Cardiac muscle cell (in vitro differentiated cells and primary cell): Measurements from ENCODE around the gene MCC. TPM values are rescaled to one million over a fixed set of nuclear protein-coding genes. Genes with fewer than 3 reads are reported as not detected.

Experiments
- DNase-seq, 2 donors: peaks; one replicate each; pipeline versions ENCODE4 v3.0.0 to v3.0.0-alpha.2; 2010 to 2017; ENCODE audit warnings: low read depth in 1 of 2, low spot score in 1 of 2
- H3K27ac ChIP-seq: fragments of 200-600 bp; sonication (generic); 2 replicates; pipeline ENCODE4 v1.5.1; 2016
- H3K27me3 ChIP-seq: fragments of 200-600 bp; sonication (generic); 2 replicates; pipeline ENCODE4 v1.6.0; 2016; ENCODE audit warnings: control low read depth
- H3K36me3 ChIP-seq: fragments of 200-600 bp; sonication (generic); 2 replicates; pipeline ENCODE4 v1.5.1; 2016; ENCODE audit warnings: control low read depth
- H3K4me1 ChIP-seq: fragments of 200-600 bp; sonication (generic); 2 replicates; pipeline ENCODE4 v1.8.1; 2017; ENCODE audit warnings: low read depth, mild to moderate bottlenecking, mixed run types
- H3K4me3 ChIP-seq: fragments of 200-600 bp; sonication (generic); 2 replicates; pipeline ENCODE4 v1.5.1; 2016; ENCODE audit warnings: mild to moderate bottlenecking
- H3K9me3 ChIP-seq: fragments of 200-600 bp; sonication (generic); 2 replicates; pipeline ENCODE4 v1.5.1; 2017; ENCODE audit warnings: low read depth, mild to moderate bottlenecking, control low read depth
- CTCF ChIP-seq: IDR thresholded peaks from 2 replicates; pipeline ENCODE4 v1.5.1; 2012; ENCODE audit warnings: low read depth, mild to moderate bottlenecking, low read length
- polyA plus RNA-seq: library from polyadenylated mRNA; unstranded; fragments of >200 nt; fragmentation: Nextera tagmentation; extraction: Ambion mirVana; gene quantifications from 2 replicates; pipeline ENCODE4 v1.2.1, GENCODE V29; 2016
- total RNA-seq: library from RNA; depleted of rRNA; stranded (reverse); fragments of >200 nt; gene quantifications from 2 replicates; pipeline ENCODE4 v1.2.3, GENCODE V29; 2016

The MCC gene
- total and polyA plus RNA-seq, 2 experiments from 2014 or later: 37.8 to 137 TPM

DNA sequence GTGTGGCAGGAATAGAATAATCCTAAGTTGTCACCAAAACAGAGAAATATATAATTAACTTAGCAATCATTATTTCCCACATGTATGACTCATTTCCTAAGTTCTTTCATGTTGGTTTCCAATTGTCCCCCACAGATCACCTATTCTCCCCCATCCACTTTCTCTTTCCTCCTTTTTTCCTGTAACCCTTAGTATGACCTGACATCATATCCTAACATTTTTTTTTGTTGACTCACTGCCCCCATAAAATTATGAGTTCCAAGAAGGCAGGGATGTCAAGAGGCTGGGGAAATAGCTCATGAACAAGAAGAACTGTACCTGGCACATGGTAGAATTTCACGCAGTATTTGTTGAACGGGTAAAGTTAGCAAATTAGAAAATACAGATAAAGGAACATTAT, 324.9 kb downstream of the MCC start:
- no peaks in the 10 kb centered on the region for H3K9me3 ChIP-seq
- H3K4me3 ChIP-seq: no peak overlapping the region
- DNase-seq: peak in 1 of 2 donors; percentile 41
- no peak overlapping the region for H3K27ac ChIP-seq
- H3K36me3 ChIP-seq: no peaks in the 10 kb centered on the region
- no peak for TF ChIP-seq CTCF
- H3K4me1 ChIP-seq: peaks cover 69% of the 10 kb centered on the region
- no peaks in the 10 kb centered on the region for H3K27me3 ChIP-seq

GRCh38 chr5:113162770-113163169, 325.5 kb downstream of the MCC start:
- no peak overlapping the region for H3K27ac ChIP-seq
- peaks cover 75% of the 10 kb centered on the region for H3K4me1 ChIP-seq
- TF ChIP-seq CTCF: no peak
- no peaks in the 10 kb centered on the region for H3K9me3 ChIP-seq
- no peaks in the 10 kb centered on the region for H3K36me3 ChIP-seq
- H3K27me3 ChIP-seq: no peaks in the 10 kb centered on the region
- H3K4me3 ChIP-seq: no peak overlapping the region
- DNase-seq: peak in 1 of 2 donors; percentile 60

DNA sequence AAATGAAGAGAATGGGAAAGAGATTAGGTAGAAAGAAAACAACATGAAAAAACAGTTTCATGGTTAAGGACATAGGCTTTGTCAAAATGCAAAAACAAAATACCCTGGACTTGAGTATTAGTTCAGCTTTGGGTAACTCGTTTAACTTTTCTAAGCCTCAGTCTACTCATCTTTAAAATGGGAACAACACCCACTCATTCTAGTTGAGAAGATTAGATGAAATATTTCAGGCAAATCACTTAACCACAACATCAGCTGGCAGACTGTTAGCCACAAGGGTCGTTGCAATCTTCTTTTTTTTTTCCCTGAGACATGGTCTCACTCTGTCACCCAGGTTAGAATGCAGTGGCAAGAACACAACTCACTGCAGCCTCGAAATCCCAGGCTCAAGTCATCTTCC, 326.0 kb downstream of the MCC start:
- Histone ChIP-seq H3K4me3 (no peak overlapping the region), H3K27me3 (no peaks in the 10 kb centered on the region), H3K9me3 (no peaks in the 10 kb centered on the region), H3K36me3 (no peaks in the 10 kb centered on the region), H3K27ac (peak overlapping the region; percentile 30), H3K4me1 (peaks cover 76% of the 10 kb centered on the region)
- no peak for TF ChIP-seq CTCF
- DNase-seq: no peak

DNA sequence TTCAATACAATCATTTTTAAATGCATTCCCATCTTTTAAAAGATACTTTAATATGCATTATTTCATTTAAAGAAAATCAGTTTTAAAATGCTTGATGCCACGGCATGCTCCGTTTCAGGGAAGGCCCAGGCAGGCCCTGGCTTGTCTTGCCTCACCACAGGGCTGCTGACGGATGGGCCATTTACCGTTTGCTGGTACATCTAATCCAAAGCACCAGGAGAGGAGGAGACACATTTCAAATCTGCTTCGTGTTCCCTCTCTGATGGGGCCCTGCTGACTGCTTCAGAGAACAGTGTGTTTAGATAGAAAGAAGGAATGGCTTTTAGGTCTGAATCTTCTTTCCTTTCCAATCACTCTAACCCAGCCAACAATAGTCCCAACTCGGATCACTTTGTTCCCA, 326.4 kb downstream of the MCC start:
- DNase-seq: peak in 1 of 2 donors; percentile 56
- no peak overlapping the region for H3K4me3 ChIP-seq
- no peaks in the 10 kb centered on the region for H3K9me3 ChIP-seq
- no peaks in the 10 kb centered on the region for H3K27me3 ChIP-seq
- no peak for TF ChIP-seq CTCF
- peaks cover 76% of the 10 kb centered on the region for H3K4me1 ChIP-seq
- no peaks in the 10 kb centered on the region for H3K36me3 ChIP-seq
- H3K27ac ChIP-seq: peak overlapping the region; percentile 30

GRCh38 chr5:113157886-113158285, 330.4 kb downstream of the MCC start:
- Histone ChIP-seq H3K27me3 (no peaks in the 10 kb centered on the region), H3K27ac (no peak overlapping the region), H3K36me3 (no peaks in the 10 kb centered on the region), H3K4me3 (no peak overlapping the region), H3K4me1 (peaks cover 52% of the 10 kb centered on the region), H3K9me3 (no peaks in the 10 kb centered on the region)
- no peak for TF ChIP-seq CTCF
- no peak for DNase-seq
